PC-3 (cell line): ENCODE measurements around the gene TPRA1. TPM values are rescaled to one million over a fixed set of nuclear protein-coding genes. Genes with fewer than 3 reads are reported as not detected.
A peak's percentile ranks its signal among the peaks of the same experiment; 100 is the strongest.

Experiments used
- ATAC-seq: fragments of 200-7000 bp; cut with Tn5 transposase; 2 replicates; pipeline ENCODE4 v1.9.1; 2020; ENCODE audit warnings: mild to moderate bottlenecking, moderate library complexity
- BruUV-seq: library from RNA; stranded (reverse); fragments of 400-500 nt; replicated peaks from 2 replicates; lab custom pipeline; 2021; lab: Mats Ljungman, UMichigan
- CTCF ChIA-PET: fragments of 300-600 bp; sonication (Branson Sonifier 250); formaldehyde crosslinking; loops from one replicate; lab custom pipeline; 2022; ENCODE audit warnings: antibody characterized with exemption; lab: Charles Lee
- POLR2A ChIA-PET: fragments of 300-600 bp; sonication (Branson Sonifier 250); formaldehyde crosslinking; loops from one replicate; lab custom pipeline; 2022; ENCODE audit warnings: antibody characterized with exemption; ENCODE audit not compliant: unreplicated experiment; lab: Charles Lee
- DNase-seq: peaks from one replicate; pipeline ENCODE4 v3.0.0-alpha.2; 2015
- H2AFZ ChIP-seq: fragments of 300-600 bp; sonication (generic); 2 replicates; pipeline ENCODE4 v1.6.0; 2016; ENCODE audit warnings: antibody characterized with exemption, low read length
- H3F3A ChIP-seq: fragments of 300-600 bp; sonication (generic); one replicate; pipeline ENCODE4 v1.6.0; 2017; ENCODE audit warnings: antibody characterized with exemption, low read length, control low read depth, mild to moderate bottlenecking; ENCODE audit not compliant: unreplicated experiment
- H3K27ac ChIP-seq: fragments of 300-600 bp; sonication (generic); 2 replicates; pipeline ENCODE4 v1.5.1; 2016; ENCODE audit warnings: mild to moderate bottlenecking, low read length
- H3K27me3 ChIP-seq: fragments of 300-600 bp; sonication (generic); 2 replicates; pipeline ENCODE4 v1.6.1; 2016; ENCODE audit warnings: low read length, mixed read lengths
- H3K36me3 ChIP-seq: fragments of 300-600 bp; sonication (generic); 2 replicates; pipeline ENCODE4 v1.6.1; 2016; ENCODE audit warnings: low read depth, mixed run types, low read length, mixed read lengths
- H3K4me1 ChIP-seq: fragments of 300-600 bp; sonication (generic); 2 replicates; pipeline ENCODE4 v1.5.1; 2016; ENCODE audit warnings: low read length; ENCODE audit not compliant: insufficient read depth
- H3K4me2 ChIP-seq: fragments of 300-600 bp; sonication (generic); 2 replicates; pipeline ENCODE4 v1.6.0; 2016; ENCODE audit warnings: low read length
- H3K4me3 ChIP-seq: fragments of 300-600 bp; sonication (generic); 2 replicates; pipeline ENCODE4 v1.5.1; 2016; ENCODE audit warnings: mild to moderate bottlenecking, low read length, mixed read lengths
- H3K79me2 ChIP-seq: fragments of 300-600 bp; sonication (generic); 2 replicates; pipeline ENCODE4 v1.6.1; 2017; ENCODE audit warnings: low read length, mixed read lengths
- H3K9ac ChIP-seq: fragments of 300-600 bp; sonication (generic); 2 replicates; pipeline ENCODE4 v1.6.0; 2016; ENCODE audit warnings: mild to moderate bottlenecking, low read length
- H3K9me2 ChIP-seq: fragments of 300-600 bp; sonication (generic); replicated peaks from 2 replicates; pipeline ENCODE4 v1.6.1; 2016; ENCODE audit warnings: mixed run types, low read length, mixed read lengths
- H3K9me3 ChIP-seq: fragments of 300-600 bp; sonication (generic); 2 replicates; pipeline ENCODE4 v1.6.1; 2016; ENCODE audit warnings: low read length, mixed read lengths
- H4K20me1 ChIP-seq: fragments of 300-600 bp; sonication (generic); 2 replicates; pipeline ENCODE4 v1.6.1; 2016; ENCODE audit warnings: low read length, mixed read lengths
- EZH2 ChIP-seq: fragments of 300-600 bp; sonication (generic); IDR thresholded peaks from one replicate; pipeline ENCODE4 v1.6.1; 2017; ENCODE audit warnings: antibody characterized with exemption, mild to moderate bottlenecking, low read length; ENCODE audit not compliant: unreplicated experiment
- EZH2phosphoT487 ChIP-seq: fragments of 300-600 bp; sonication (generic); IDR thresholded peaks from 2 replicates; pipeline ENCODE4 v1.6.1; 2018; ENCODE audit warnings: mild to moderate bottlenecking, antibody characterized with exemption, low read length, borderline replicate concordance
- intact Hi-C: fragments of 100-400 bp; cut with micrococcal nuclease; formaldehyde crosslinking; loops from 2 replicates; pipeline ENCODE4 v1.9.0; 2023
- total RNA-seq: library from RNA; depleted of rRNA; stranded (reverse); fragments of >200 nt; gene quantifications from 2 replicates; pipeline ENCODE4 v1.2.3, GENCODE V29; 2014
- TF ChIP-seq, protein P1 (sequence below): fragments of 300-600 bp; sonication (generic); conservative IDR thresholded peaks from 2 replicates; pipeline ENCODE4 v1.5.1; 2017; ENCODE audit warnings: antibody characterized with exemption, low read depth, mild to moderate bottlenecking, low read length

The TPRA1 gene
- total RNA-seq, 1 experiment from 2014 or later, result 25.7 TPM

DNA sequence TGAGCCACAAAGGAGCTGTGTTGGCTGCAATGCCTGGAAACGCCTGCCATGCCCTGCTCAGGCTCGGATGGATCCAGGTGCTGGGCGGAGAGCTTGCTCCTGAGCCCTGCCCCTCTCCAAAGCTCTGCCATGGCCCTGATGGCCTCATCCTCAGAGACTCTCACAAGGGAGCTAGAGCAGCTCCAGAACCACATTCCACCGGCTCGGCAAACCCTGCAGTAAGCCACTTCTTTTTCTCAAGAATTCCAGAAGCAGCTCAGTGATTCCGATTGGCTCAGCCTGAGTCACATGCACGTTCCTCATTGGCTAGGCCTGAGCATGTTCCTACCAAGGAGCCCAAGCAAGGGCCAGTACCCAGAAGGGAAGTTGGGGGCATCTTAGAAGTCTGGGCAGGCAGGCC lies 24.8 kb downstream of the TPRA1 start:
- Histone ChIP-seq H3K4me3 (no peak overlapping the region), H3K9me2 (no peaks in the 10 kb centered on the region), H3K9ac (no peak overlapping the region), H3F3A (no peaks in the 10 kb centered on the region), H3K27ac (no peak overlapping the region), H3K4me1 (no peaks in the 10 kb centered on the region), H2AFZ (no peak overlapping the region), H3K27me3 (no peaks in the 10 kb centered on the region), H3K36me3 (no peaks in the 10 kb centered on the region), H3K4me2 (no peak overlapping the region), H4K20me1 (no peaks in the 10 kb centered on the region), H3K9me3 (no peaks in the 10 kb centered on the region), H3K79me2 (no peaks in the 10 kb centered on the region)
- no TSS peak for BruUV-seq
- no peak for TF ChIP-seq EZH2
- TF ChIP-seq, protein P1, sequence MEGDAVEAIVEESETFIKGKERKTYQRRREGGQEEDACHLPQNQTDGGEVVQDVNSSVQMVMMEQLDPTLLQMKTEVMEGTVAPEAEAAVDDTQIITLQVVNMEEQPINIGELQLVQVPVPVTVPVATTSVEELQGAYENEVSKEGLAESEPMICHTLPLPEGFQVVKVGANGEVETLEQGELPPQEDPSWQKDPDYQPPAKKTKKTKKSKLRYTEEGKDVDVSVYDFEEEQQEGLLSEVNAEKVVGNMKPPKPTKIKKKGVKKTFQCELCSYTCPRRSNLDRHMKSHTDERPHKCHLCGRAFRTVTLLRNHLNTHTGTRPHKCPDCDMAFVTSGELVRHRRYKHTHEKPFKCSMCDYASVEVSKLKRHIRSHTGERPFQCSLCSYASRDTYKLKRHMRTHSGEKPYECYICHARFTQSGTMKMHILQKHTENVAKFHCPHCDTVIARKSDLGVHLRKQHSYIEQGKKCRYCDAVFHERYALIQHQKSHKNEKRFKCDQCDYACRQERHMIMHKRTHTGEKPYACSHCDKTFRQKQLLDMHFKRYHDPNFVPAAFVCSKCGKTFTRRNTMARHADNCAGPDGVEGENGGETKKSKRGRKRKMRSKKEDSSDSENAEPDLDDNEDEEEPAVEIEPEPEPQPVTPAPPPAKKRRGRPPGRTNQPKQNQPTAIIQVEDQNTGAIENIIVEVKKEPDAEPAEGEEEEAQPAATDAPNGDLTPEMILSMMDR, result no peak
- no peak for TF ChIP-seq EZH2phosphoT487
- DNase-seq, result no peak
- intact Hi-C loops, result no loop called here
- ATAC-seq, result no peak
- ChIA-PET CTCF (interaction anchor here (0.7 kb wide), 1 partner anchor 9 kb away, joined by 5 read pairs; no protein-coding TSS in a partner anchor), POLR2A (no interaction called here)

DNA sequence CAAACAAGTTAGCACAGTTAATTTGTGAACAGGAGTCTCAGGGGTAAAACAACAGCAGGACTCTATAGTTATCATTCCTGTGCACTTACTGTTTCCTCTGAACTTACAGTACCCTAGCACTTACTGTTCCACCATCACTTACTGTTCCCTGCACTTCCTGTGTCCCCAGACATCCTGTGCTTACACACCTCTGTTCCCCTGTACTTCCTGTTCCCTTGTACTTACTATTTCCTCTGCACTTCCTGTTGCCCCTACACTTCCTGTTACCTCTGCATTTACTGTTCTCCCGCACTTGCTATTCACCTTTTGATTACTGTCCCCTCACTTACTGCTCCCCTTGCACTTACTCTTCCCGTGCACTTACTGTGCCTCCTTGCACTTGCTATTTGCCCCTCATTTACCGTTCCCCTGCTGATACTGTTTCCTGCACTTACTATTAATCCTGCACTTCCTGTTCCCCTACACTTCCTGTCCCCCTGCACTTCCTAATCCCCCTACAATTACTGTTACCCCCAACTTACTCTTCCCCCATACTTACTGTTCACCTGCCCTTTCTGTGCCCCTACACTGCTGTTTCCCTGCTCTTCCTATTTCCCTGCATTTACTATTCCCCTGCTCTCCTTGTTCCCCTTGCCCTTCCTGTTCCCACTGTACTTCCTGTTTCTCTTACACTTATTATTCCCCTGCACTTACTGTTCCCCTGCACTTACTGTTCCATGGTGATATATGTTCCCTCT lies 30.3 kb downstream of the TPRA1 start:
- BruUV-seq, result no TSS peak
- Histone ChIP-seq H3K9me2 (no peaks in the 10 kb centered on the region), H2AFZ (peak overlapping the region; percentile 72), H3K9ac (no peak overlapping the region), H3K9me3 (no peaks in the 10 kb centered on the region), H3K4me2 (no peak overlapping the region), H4K20me1 (no peaks in the 10 kb centered on the region), H3K27me3 (no peaks in the 10 kb centered on the region), H3F3A (no peaks in the 10 kb centered on the region), H3K27ac (no peak overlapping the region), H3K36me3 (no peaks in the 10 kb centered on the region), H3K4me3 (no peak overlapping the region), H3K79me2 (no peaks in the 10 kb centered on the region), H3K4me1 (no peaks in the 10 kb centered on the region)
- ChIA-PET CTCF (no interaction called here), POLR2A (no interaction called here)
- TF ChIP-seq EZH2, result no peak
- TF ChIP-seq EZH2phosphoT487, result no peak
- TF ChIP-seq, protein P1, result no peak
- DNase-seq (no peak), ATAC-seq (no peak)
- intact Hi-C loops, result no loop called here

DNA sequence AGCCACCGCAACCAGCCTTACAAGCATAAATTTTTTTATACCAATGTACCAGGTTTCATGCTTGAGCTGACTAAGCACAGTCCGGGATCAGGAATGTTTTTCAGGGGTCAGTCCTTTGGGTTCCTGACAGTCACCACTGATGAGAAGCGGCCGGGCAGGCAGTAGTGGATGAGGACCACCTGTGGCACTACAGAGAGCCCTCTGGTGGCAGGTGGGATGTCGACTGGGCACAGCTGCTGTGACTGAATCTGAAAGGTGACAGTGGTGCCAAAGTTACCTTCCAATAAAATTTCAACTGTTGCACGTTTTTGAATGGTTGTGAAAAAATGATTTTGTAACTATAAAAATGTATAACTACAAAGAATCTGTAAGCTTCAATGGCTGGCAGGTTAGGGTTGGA lies 34.0 kb downstream of the TPRA1 start:
- Histone ChIP-seq H3K9ac (no peak overlapping the region), H3K36me3 (no peaks in the 10 kb centered on the region), H3K79me2 (no peaks in the 10 kb centered on the region), H3K4me2 (no peak overlapping the region), H3K4me1 (no peaks in the 10 kb centered on the region), H3K27ac (no peak overlapping the region), H3K9me2 (no peaks in the 10 kb centered on the region), H2AFZ (no peak overlapping the region), H3K9me3 (no peaks in the 10 kb centered on the region), H3K27me3 (no peaks in the 10 kb centered on the region), H3F3A (no peaks in the 10 kb centered on the region), H3K4me3 (no peak overlapping the region), H4K20me1 (no peaks in the 10 kb centered on the region)
- DNase-seq (no peak), ATAC-seq (no peak)
- no TSS peak for BruUV-seq
- TF ChIP-seq EZH2phosphoT487 (no peak), EZH2 (no peak)
- TF ChIP-seq, protein P1, result peak; percentile 45
- intact Hi-C loops, result no loop called here
- POLR2A ChIA-PET, result no interaction called here
- CTCF ChIA-PET, result no interaction called here
